ENCODE measurements around the gene SERPINA12.

- TF ChIP-seq, protein P1, sequence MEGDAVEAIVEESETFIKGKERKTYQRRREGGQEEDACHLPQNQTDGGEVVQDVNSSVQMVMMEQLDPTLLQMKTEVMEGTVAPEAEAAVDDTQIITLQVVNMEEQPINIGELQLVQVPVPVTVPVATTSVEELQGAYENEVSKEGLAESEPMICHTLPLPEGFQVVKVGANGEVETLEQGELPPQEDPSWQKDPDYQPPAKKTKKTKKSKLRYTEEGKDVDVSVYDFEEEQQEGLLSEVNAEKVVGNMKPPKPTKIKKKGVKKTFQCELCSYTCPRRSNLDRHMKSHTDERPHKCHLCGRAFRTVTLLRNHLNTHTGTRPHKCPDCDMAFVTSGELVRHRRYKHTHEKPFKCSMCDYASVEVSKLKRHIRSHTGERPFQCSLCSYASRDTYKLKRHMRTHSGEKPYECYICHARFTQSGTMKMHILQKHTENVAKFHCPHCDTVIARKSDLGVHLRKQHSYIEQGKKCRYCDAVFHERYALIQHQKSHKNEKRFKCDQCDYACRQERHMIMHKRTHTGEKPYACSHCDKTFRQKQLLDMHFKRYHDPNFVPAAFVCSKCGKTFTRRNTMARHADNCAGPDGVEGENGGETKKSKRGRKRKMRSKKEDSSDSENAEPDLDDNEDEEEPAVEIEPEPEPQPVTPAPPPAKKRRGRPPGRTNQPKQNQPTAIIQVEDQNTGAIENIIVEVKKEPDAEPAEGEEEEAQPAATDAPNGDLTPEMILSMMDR (conservative IDR thresholded peaks at IDR 0.05) = no peak
- no peak for TF ChIP-seq ZFX (IDR thresholded peaks at IDR 0.05)
Measured at GRCh38 chr14:94486883-94487282, 22.4 kb downstream of the SERPINA12 start.

Data from C4-2B (cell line).